ENCODE results near the gene FRMD1.

FRMD1 gene

DNA sequence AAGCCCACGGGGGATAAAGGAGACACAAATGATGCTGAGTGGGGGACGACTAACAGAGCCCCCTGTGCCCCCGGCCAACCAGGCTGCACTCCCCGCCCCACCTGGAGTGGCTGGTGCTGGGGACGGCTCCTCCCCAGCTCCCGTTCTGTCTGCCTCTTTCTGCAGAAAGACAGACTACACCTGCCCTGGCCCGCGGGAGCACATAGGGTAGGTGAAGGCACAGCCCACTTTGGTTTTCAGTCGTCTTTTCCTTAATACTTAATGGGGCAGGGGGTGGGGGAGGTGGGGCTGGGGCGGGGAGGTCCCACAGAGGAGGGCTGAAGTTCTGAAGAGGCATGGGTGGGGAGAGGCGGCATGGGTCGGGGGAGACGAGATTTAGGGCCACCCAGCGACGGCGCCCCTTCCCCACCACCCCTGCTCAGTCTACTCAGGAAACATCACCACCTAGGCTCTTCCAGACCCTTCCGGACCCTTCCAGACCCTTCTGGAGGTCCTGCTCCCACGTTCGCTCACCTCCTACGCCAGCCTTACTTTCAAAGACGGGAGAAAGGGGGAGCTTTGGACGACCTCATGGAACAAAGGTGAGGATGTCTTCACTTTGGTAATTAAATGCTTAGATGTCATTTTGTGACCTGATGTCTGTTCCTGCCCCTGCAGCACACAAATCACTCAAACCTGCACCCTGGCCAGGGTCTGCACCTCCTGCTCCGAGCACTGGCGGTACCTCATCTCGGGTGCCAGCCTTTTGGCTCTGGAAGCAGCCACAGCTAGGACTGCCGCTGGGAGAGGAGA, 21.2 kb upstream of the FRMD1 start:
- H3K4me3 ChIP-seq (ENCODE audit: severe bottlenecking): no peak overlapping the region
- peak; percentile 44 for DNase-seq (ENCODE audit: low spot score)

DNA sequence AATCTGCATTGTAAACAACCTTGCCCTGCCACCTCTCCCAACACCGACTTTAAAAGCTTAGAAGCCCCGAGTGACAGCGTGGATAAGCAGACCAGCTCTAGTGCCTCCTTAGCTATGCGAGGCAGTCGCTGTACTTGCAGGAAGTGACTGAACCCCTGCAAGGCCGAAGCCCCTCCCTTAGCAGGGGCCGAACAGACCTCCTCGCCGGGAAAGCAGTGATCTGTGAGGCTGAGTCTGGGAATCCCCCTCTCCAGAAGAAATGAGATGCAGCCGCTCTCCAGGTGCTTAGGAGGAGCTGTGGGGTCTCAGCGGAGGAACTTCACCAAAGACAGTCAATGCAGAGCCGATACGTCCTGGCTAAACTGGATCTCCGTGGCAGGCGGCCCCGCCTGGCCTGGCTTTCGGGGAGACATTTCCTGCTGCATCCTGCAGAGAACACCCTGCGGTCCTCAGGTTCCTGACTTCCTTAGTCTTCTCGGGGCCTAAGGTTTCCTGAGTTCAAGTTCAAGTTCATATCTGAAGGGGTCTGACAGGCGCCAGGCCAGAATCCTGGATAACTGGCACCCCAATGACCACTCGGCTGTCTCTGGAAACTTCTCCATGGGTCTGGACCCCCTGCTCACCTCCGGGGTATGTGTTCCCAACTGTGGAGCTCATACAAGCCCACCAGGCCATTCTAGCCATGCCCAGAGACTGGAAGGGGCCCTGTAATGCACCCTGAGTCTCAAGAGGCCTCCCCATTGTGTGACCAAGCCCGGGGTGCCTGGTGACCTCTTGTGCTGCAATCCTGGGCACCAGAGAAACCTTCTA, 20.4 kb upstream of the FRMD1 start:
- Histone ChIP-seq H3K9me3 (ENCODE audit: severe bottlenecking) (no peaks in the 10 kb centered on the region), H3K4me1 (ENCODE audit: insufficient read depth, poor library complexity, severe bottlenecking) (no peaks in the 10 kb centered on the region), H3K36me3 (ENCODE audit: low read depth) (no peaks in the 10 kb centered on the region), H3K27ac (ENCODE audit: poor library complexity, severe bottlenecking) (no peak overlapping the region), H3K27me3 (ENCODE audit: insufficient read depth, poor library complexity, severe bottlenecking) (peaks cover 23% of the 10 kb centered on the region), H3K4me3 (ENCODE audit: severe bottlenecking) (no peak overlapping the region)
- ATAC-seq (ENCODE audit: low read depth) (no peak), DNase-seq (ENCODE audit: low spot score) (peak; percentile 16)
- TF ChIP-seq, protein P1, sequence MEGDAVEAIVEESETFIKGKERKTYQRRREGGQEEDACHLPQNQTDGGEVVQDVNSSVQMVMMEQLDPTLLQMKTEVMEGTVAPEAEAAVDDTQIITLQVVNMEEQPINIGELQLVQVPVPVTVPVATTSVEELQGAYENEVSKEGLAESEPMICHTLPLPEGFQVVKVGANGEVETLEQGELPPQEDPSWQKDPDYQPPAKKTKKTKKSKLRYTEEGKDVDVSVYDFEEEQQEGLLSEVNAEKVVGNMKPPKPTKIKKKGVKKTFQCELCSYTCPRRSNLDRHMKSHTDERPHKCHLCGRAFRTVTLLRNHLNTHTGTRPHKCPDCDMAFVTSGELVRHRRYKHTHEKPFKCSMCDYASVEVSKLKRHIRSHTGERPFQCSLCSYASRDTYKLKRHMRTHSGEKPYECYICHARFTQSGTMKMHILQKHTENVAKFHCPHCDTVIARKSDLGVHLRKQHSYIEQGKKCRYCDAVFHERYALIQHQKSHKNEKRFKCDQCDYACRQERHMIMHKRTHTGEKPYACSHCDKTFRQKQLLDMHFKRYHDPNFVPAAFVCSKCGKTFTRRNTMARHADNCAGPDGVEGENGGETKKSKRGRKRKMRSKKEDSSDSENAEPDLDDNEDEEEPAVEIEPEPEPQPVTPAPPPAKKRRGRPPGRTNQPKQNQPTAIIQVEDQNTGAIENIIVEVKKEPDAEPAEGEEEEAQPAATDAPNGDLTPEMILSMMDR (IDR thresholded peaks at IDR 0.05; ENCODE audit: poor library complexity, severe bottlenecking): no peak

More for the DNA sequence above, 21.2 kb upstream of the FRMD1 start:
- H3K27ac ChIP-seq (ENCODE audit: poor library complexity, severe bottlenecking): no peak overlapping the region
- H3K4me1 ChIP-seq (ENCODE audit: insufficient read depth, poor library complexity, severe bottlenecking): no peaks in the 10 kb centered on the region
- H3K27me3 ChIP-seq (ENCODE audit: insufficient read depth, poor library complexity, severe bottlenecking): peaks cover 23% of the 10 kb centered on the region
- H3K9me3 ChIP-seq (ENCODE audit: severe bottlenecking): no peaks in the 10 kb centered on the region
- TF ChIP-seq, protein P1 (IDR thresholded peaks at IDR 0.05; ENCODE audit: poor library complexity, severe bottlenecking): no peak
- H3K36me3 ChIP-seq (ENCODE audit: low read depth): no peaks in the 10 kb centered on the region
- no peak for ATAC-seq (ENCODE audit: low read depth)

DNA sequence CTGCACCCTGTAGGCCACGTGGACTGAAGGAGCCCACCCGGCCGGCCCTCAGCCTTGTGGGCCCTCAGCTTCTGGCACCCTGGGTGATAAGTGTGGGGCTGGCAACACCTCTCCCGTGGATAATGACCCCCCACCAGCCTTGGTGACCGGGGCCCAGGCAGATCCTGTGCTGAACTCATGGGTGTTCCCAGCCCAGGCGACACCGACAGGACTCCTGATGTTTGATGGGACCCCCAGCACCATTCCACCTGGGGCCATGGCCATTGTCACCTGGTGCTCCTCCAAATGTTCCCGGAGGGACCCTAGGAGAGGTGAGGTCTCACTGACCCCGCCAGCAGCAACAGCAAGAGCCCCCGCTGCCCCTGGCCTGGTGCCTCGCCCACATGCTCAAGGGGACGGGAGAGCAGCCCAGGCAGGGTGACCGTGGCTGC, 19.4 kb upstream of the FRMD1 start:
- Histone ChIP-seq H3K4me3 (ENCODE audit: severe bottlenecking) (no peak overlapping the region), H3K27me3 (ENCODE audit: insufficient read depth, poor library complexity, severe bottlenecking) (peaks cover 22% of the 10 kb centered on the region), H3K27ac (ENCODE audit: poor library complexity, severe bottlenecking) (no peak overlapping the region), H3K36me3 (ENCODE audit: low read depth) (no peaks in the 10 kb centered on the region), H3K9me3 (ENCODE audit: severe bottlenecking) (no peaks in the 10 kb centered on the region), H3K4me1 (ENCODE audit: insufficient read depth, poor library complexity, severe bottlenecking) (no peaks in the 10 kb centered on the region)
- DNase-seq (ENCODE audit: low spot score) (peak; percentile 45), ATAC-seq (ENCODE audit: low read depth) (no peak)
- TF ChIP-seq, protein P1 (IDR thresholded peaks at IDR 0.05; ENCODE audit: poor library complexity, severe bottlenecking): no peak

DNA sequence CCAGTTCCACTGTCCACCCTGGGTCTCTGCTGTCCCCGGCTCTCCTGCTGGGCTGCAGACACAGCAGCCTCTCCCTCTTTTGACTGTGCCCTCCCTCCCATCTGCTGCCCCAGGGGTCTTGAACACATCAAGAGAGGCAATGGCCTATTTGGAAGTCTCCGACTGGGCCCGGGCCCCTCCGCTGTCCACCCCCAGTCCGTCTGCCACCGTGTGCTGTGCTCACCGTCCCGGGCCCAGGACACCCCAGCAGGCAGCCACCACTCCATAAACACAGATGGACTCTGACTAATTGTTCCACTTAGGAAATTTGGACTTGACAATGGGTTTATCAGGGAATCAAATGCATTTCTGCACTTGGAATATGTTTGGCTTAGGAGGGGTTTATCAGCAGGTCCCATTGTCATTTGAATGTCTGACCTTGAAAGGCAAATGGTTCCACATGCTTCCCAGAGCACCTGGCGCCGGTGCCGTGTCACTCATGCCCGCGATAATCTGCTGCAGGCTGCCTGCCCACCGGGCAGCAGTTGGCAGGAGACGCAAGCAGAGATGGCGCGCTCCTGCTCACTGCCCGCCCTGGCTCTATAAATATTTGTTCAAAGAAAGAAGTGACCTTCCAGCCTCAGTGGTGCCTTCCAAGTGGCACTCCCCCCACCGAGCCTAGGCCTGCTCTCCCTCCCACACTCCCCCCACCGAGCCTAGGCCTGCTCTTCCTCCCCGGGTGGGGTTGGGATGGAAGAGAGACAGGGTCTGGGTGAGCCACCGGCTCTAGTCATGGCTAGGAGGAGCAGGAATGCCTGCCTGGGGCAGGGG, 18.8 kb upstream of the FRMD1 start:
- Histone ChIP-seq H3K27me3 (ENCODE audit: insufficient read depth, poor library complexity, severe bottlenecking) (peaks cover 16% of the 10 kb centered on the region), H3K27ac (ENCODE audit: poor library complexity, severe bottlenecking) (no peak overlapping the region), H3K4me3 (ENCODE audit: severe bottlenecking) (no peak overlapping the region), H3K4me1 (ENCODE audit: insufficient read depth, poor library complexity, severe bottlenecking) (no peaks in the 10 kb centered on the region), H3K9me3 (ENCODE audit: severe bottlenecking) (no peaks in the 10 kb centered on the region), H3K36me3 (ENCODE audit: low read depth) (no peaks in the 10 kb centered on the region)
- no peak for DNase-seq (ENCODE audit: low spot score)
- TF ChIP-seq, protein P1 (IDR thresholded peaks at IDR 0.05; ENCODE audit: poor library complexity, severe bottlenecking): no peak
- ATAC-seq (ENCODE audit: low read depth): no peak

Measured in RWPE2 (cell line).